Cardiac septum (tissue), 1 donor: ENCODE results near the gene FXYD3. TPM values are rescaled to one million over a fixed set of nuclear protein-coding genes. Genes with fewer than 3 reads are reported as not detected.
A peak's percentile ranks its signal among the peaks of the same experiment; 100 is the strongest.
"Not testable (repeated sequence)": the region's sequence is repeated elsewhere in the genome, so short reads cannot be mapped to it uniquely, and the experiment has no call there.

ENCODE experiments used
- DNase-seq: peaks from one replicate; pipeline ENCODE4 v3.0.0-alpha.2; 2020; ENCODE audit warnings: low spot score
- intact Hi-C: fragments of 100-400 bp; cut with DNase I; formaldehyde crosslinking; loops from one replicate; pipeline ENCODE4 v1.14.0; 2022
- total RNA-seq: library from RNA; stranded (reverse); fragmentation: NEBNext Ultra II Directional; extraction: Animal tissue kit (Norgen Biotek cat#: 25700); gene quantifications from one replicate; pipeline ENCODE4 v1.2.1, GENCODE V29; 2021
- donor health status: DM: no; HTN: no; CAD: no.

FXYD3 gene
- total RNA-seq, 1 donor from 2014 or later = not detected

GRCh38 chr19:35101949-35102348 lies 13.7 kb upstream of the FXYD3 start:
- intact Hi-C loops = not testable (repeated sequence)

GRCh38 chr19:35103614-35104013 lies 12.0 kb upstream of the FXYD3 start:
- DNase-seq, intact Hi-C loops: not testable (repeated sequence)

More at GRCh38 chr19:35101949-35102348, 13.7 kb upstream of the FXYD3 start:
- not testable (repeated sequence) for DNase-seq

- DNase-seq = no peak
- intact Hi-C loops = no loop called here
Measured at GRCh38 chr19:35104361-35104760, 11.3 kb upstream of the FXYD3 start.

- no peak for DNase-seq
- intact Hi-C loops = no loop called here
Measured at GRCh38 chr19:35105047-35105410, 10.6 kb upstream of the FXYD3 start.

GRCh38 chr19:35105411-35106290 lies 10.0 kb upstream of the FXYD3 start:
- intact Hi-C loops = no loop called here
- no peak for DNase-seq

- no peak for DNase-seq
- intact Hi-C loops = no loop called here
Measured at GRCh38 chr19:35106291-35106583, 9.4 kb upstream of the FXYD3 start.

GRCh38 chr19:35106898-35107541 lies 8.6 kb upstream of the FXYD3 start:
- DNase-seq = no peak
- intact Hi-C loops = no loop called here

- intact Hi-C loops = no loop called here
- DNase-seq = no peak
Measured at GRCh38 chr19:35107545-35107944, 8.1 kb upstream of the FXYD3 start.

GRCh38 chr19:35108730-35109129 lies 6.9 kb upstream of the FXYD3 start:
- intact Hi-C loops = no loop called here
- DNase-seq = no peak

- DNase-seq = no peak
- intact Hi-C loops = no loop called here
Measured at GRCh38 chr19:35109395-35110112, 6.1 kb upstream of the FXYD3 start.

GRCh38 chr19:35110974-35111373 lies 4.6 kb upstream of the FXYD3 start:
- intact Hi-C loops = no loop called here
- DNase-seq = no peak

GRCh38 chr19:35112995-35113688 lies 2.5 kb upstream of the FXYD3 start:
- intact Hi-C loops = no loop called here
- no peak for DNase-seq

- intact Hi-C loops = loop anchor here (1.0 kb wide), 1 partner anchor 21 kb away; the partner anchor contains the start of gene LGI4
- peak; percentile 80 for DNase-seq
Measured at GRCh38 chr19:35114353-35115176, 1.1 kb upstream of the FXYD3 start.

- intact Hi-C loops = no loop called here
- DNase-seq = no peak
Measured at GRCh38 chr19:35116072-35116801, 614 bp downstream of the FXYD3 start.

- intact Hi-C loops = no loop called here
- DNase-seq = no peak
Measured at GRCh38 chr19:35117116-35117515, 1.5 kb downstream of the FXYD3 start.

GRCh38 chr19:35117799-35118198 lies 2.2 kb downstream of the FXYD3 start:
- intact Hi-C loops = no loop called here
- DNase-seq = no peak

GRCh38 chr19:35118268-35119020 lies 2.8 kb downstream of the FXYD3 start:
- intact Hi-C loops = no loop called here
- no peak for DNase-seq

GRCh38 chr19:35119091-35119490 lies 3.5 kb downstream of the FXYD3 start:
- DNase-seq = no peak
- intact Hi-C loops = no loop called here
